CD4-positive, alpha-beta T cell treated with Interleukin-15 for 1 hour (primary cell): Measurements from ENCODE around the gene EHMT2.
"Not testable (repeated sequence)": the region's sequence is repeated elsewhere in the genome, so short reads cannot be mapped to it uniquely, and the experiment has no call there.

ENCODE experiments used
- DNase-seq: peaks from one replicate; pipeline ENCODE4 v3.0.0-alpha.2; 2020

The EHMT2 gene

GRCh38 chr6:31865205-31866118 lies 32.0 kb downstream of the EHMT2 start:
- no peak for DNase-seq

GRCh38 chr6:31864818-31865204 lies 32.7 kb downstream of the EHMT2 start:
- no peak for DNase-seq

GRCh38 chr6:31864123-31864562 lies 33.4 kb downstream of the EHMT2 start:
- DNase-seq = not testable (repeated sequence)

GRCh38 chr6:31862344-31863235 lies 34.9 kb downstream of the EHMT2 start, which contains the start of gene NEU1:
TSS of gene NEU1 (minus strand) at chr6:31862821. CDS start at chr6:31862776, 45 bp downstream.
- peak; percentile 100 for DNase-seq

- no peak for DNase-seq
Observed at GRCh38 chr6:31861919-31862343, 35.6 kb downstream of the EHMT2 start.

- DNase-seq = no peak
Observed at GRCh38 chr6:31861150-31861549, 36.3 kb downstream of the EHMT2 start.

GRCh38 chr6:31860349-31860748 lies 37.1 kb downstream of the EHMT2 start:
- DNase-seq = no peak

- DNase-seq = no peak
Observed at GRCh38 chr6:31859923-31860322, 37.6 kb downstream of the EHMT2 start.

- DNase-seq = no peak
Observed at GRCh38 chr6:31858707-31859106, 38.8 kb downstream of the EHMT2 start.

GRCh38 chr6:31857774-31858173 lies 39.7 kb downstream of the EHMT2 start:
- DNase-seq = not testable (repeated sequence)

- DNase-seq = not testable (repeated sequence)
Observed at GRCh38 chr6:31851980-31852718, 45.3 kb downstream of the EHMT2 start.

GRCh38 chr6:31851485-31851832 lies 46.0 kb downstream of the EHMT2 start:
- DNase-seq = no peak

GRCh38 chr6:31850765-31851484 lies 46.6 kb downstream of the EHMT2 start:
- DNase-seq = no peak

- no peak for DNase-seq
Observed at GRCh38 chr6:31847276-31847978, 50.1 kb downstream of the EHMT2 start.

- DNase-seq = no peak
Observed at GRCh38 chr6:31844507-31844906, 53.0 kb downstream of the EHMT2 start.

GRCh38 chr6:31842053-31842452 lies 55.4 kb downstream of the EHMT2 start:
- no peak for DNase-seq

GRCh38 chr6:31839779-31840126 lies 57.7 kb downstream of the EHMT2 start:
- DNase-seq = not testable (repeated sequence)

GRCh38 chr6:31838968-31839367 lies 58.5 kb downstream of the EHMT2 start:
- DNase-seq = no peak

GRCh38 chr6:31838114-31838553 lies 59.4 kb downstream of the EHMT2 start:
- not testable (repeated sequence) for DNase-seq

- DNase-seq = no peak
Observed at GRCh38 chr6:31837369-31838113, 60.0 kb downstream of the EHMT2 start.
